NCI-H510A (cell line): ENCODE data around the gene CREB3L2.
"Not testable (repeated sequence)": the region's sequence is repeated elsewhere in the genome, so short reads cannot be mapped to it uniquely, and the experiment has no call there.

Source experiments
- DNase-seq: peaks from one replicate; lab custom pipeline; 2025; lab: John Stamatoyannopoulos, UW

The CREB3L2 gene

GRCh38 chr7:137968890-137969289 is 33.0 kb downstream of the CREB3L2 start:
- no peak for DNase-seq

- not testable (repeated sequence) for DNase-seq
Measured at GRCh38 chr7:137968339-137968738, 33.5 kb downstream of the CREB3L2 start.

- DNase-seq, result no peak
Measured at GRCh38 chr7:137967143-137968018, 34.5 kb downstream of the CREB3L2 start.

GRCh38 chr7:137966641-137967142 is 35.2 kb downstream of the CREB3L2 start:
- no peak for DNase-seq

DNA sequence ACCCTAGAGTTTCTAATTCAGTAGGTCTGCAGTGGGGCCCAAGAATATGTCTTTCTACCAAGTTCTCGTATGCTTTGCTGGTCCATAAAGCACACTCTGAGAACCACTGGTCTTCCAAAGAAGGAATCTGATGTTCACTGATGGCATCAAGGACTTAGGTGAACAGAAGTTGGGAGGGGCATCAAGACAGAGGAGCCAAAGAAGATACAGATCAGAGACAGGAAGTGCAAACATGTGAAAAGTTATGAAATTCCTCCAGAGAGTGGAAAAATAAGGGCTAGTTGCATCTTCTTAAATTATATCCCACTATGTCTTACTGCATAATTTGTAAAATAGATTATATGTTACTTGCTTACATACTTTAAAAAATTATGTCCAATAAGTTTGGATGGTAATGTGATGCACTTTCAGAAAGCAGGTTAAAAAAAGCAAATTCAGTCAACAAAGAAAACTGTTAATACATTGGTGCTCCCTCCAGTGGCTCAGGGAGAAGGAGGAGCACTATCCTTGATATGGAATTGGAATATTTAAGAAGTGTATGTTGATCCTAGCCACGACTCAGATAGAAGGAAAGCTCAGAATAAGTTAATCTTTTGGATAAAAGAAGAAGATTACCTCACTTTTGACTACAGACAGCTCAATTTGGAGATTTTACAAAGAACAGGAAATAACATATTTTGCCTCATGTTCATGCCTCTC is 35.8 kb downstream of the CREB3L2 start:
- DNase-seq, result no peak

GRCh38 chr7:137964824-137965545 is 36.9 kb downstream of the CREB3L2 start:
- DNase-seq, result no peak

GRCh38 chr7:137962875-137963507 is 38.9 kb downstream of the CREB3L2 start:
- DNase-seq, result peak; percentile 25

GRCh38 chr7:137962491-137962874 is 39.4 kb downstream of the CREB3L2 start:
- no peak for DNase-seq

GRCh38 chr7:137961200-137962177 is 40.4 kb downstream of the CREB3L2 start:
- DNase-seq, result no peak

- no peak for DNase-seq
Measured at GRCh38 chr7:137960020-137960419, 41.9 kb downstream of the CREB3L2 start.

DNA sequence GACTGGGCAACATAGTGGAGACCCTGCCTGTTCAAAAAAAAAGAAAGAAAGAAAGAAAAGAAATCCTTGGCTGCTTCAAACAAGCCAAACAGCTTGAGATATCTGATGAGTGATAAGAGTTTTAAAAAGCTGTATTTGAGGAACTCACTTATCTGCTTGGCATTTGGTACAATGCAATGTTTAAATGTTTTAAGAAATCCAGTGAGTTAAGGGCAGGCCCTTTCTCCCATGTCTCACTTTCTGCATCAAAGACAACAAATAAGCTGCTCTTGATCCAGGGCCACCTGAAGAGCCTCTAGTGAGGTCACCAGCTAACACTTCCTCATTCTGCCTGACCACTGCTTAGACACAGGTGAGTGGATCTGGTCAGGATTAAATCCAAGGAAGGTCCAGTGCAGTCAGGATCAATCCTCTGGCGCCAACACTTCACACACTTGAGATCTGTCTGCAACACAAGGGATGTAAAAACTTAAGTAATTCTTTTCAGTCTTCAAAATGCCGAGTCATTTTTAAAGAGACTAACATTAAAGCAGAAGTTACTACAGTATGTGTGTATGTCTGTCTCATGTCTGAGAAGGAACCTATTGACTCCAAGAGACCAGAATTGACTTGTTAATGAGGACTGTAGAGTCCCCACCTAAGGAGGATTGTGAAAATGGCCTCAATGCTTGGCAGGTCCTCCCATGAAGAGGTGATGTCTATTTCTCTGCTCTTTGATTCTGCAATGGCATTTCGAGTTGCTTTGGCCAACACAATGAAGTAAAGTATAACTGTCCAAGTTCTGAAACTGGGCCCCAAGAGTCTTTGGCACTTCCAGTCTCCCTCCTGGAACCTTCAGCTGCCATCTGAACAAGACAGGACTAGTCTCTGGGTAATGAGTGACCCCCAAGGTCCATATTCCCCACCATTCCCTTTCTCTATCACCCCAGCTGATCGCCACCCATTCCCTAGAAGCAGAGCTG is 43.1 kb downstream of the CREB3L2 start:
- DNase-seq, result no peak

DNA sequence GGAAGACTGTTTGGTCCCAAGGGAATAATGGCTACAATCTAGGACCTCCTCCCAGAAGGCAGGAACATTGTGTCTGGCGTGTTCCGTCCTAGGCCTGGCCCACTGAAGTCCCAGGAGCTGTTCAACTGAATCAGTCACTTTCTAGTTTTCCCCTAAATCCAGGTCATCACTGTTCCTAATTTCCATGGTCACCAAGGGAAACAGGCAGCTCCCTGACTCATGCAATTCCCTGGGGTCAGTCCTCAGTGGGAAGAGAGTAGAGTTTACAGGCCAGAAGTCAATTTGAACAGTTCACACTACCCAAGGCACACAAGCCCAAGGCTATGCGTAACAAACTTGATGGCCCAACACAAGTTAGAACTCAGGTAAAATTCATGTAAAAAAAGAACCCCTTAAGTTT is 44.0 kb downstream of the CREB3L2 start:
- no peak for DNase-seq

GRCh38 chr7:137956591-137956990 is 45.3 kb downstream of the CREB3L2 start:
- no peak for DNase-seq

GRCh38 chr7:137956183-137956582 is 45.7 kb downstream of the CREB3L2 start:
- no peak for DNase-seq

GRCh38 chr7:137954614-137955013 is 47.3 kb downstream of the CREB3L2 start:
- DNase-seq, result no peak

GRCh38 chr7:137953665-137954470 is 48.0 kb downstream of the CREB3L2 start:
- DNase-seq, result no peak

DNA sequence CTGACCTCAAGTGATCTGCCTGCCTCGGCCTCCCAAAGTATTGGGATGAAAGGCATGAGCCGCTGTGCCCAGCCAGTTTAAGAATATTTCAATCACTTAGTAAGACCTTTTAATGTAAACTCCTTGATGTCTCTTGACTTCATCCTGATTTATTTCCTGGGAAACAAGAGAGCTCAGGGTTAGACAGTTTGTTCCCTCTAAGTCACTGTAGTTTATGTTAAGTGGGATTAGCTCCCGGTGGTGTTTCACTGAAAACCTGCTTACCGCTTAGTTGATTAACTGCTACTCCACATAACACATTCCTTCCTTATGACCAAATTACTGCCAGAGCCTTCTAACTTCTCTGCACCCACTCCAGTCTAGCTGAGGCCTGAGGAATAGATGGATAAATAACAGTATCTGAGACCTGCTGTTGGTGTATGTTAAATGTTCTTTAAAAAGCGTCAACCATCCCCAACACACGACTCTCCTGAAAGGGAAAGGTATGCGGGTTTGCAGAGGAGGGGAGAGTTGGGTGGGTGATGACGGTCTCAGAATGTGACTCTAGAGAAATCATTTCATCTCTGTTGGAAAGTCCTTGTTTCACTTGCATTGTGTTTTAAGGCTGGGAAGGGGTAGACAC is 48.7 kb downstream of the CREB3L2 start:
- DNase-seq, result no peak

GRCh38 chr7:137952426-137952805 is 49.5 kb downstream of the CREB3L2 start:
- DNase-seq, result no peak
